Trophoblast cell (in vitro differentiated cells and primary cell): Measurements from ENCODE around the gene FOXA1. TPM values are rescaled to one million over a fixed set of nuclear protein-coding genes. Genes with fewer than 3 reads are reported as not detected.

Experiments
- DNase-seq, 2 donors: peaks; one replicate each; pipeline ENCODE4 v3.0.0-alpha.2; 2016
- H2AFZ ChIP-seq: 2 replicates; pipeline ENCODE4 v1.6.1; 2013; ENCODE audit warnings: low read length, moderate library complexity, mild to moderate bottlenecking; ENCODE audit not compliant: insufficient read depth, poor library complexity
- H2AK5ac ChIP-seq: 2 replicates; pipeline ENCODE4 v1.6.1; 2013; ENCODE audit warnings: mild to moderate bottlenecking, low read length
- H2BK120ac ChIP-seq: 2 replicates; pipeline ENCODE4 v1.6.1; 2013; ENCODE audit warnings: low read length, mild to moderate bottlenecking, moderate library complexity; ENCODE audit not compliant: insufficient read depth, poor library complexity
- H2BK12ac ChIP-seq: 2 replicates; pipeline ENCODE4 v1.6.1; 2013; ENCODE audit warnings: mild to moderate bottlenecking, low read length, moderate library complexity
- H2BK5ac ChIP-seq: 2 replicates; pipeline ENCODE4 v1.6.1; 2013; ENCODE audit warnings: low read length, low read depth, moderate library complexity, mild to moderate bottlenecking; ENCODE audit not compliant: poor library complexity
- H3K14ac ChIP-seq: 2 replicates; pipeline ENCODE4 v1.6.1; 2013; ENCODE audit warnings: mild to moderate bottlenecking, low read length
- H3K18ac ChIP-seq: 2 replicates; pipeline ENCODE4 v1.6.1; 2013; ENCODE audit warnings: mild to moderate bottlenecking, low read length
- H3K23ac ChIP-seq: 2 replicates; pipeline ENCODE4 v1.6.1; 2013; ENCODE audit warnings: low read length
- H3K27ac ChIP-seq: 2 replicates; pipeline ENCODE4 v1.5.1; 2013; ENCODE audit warnings: low read depth, mild to moderate bottlenecking, inconsistent platforms, low read length, moderate library complexity
- H3K27me3 ChIP-seq: 2 replicates; pipeline ENCODE4 v1.6.1; 2013; ENCODE audit warnings: inconsistent platforms, mild to moderate bottlenecking, low read length, moderate library complexity; ENCODE audit not compliant: insufficient read depth
- H3K36me3 ChIP-seq, 2 experiments: 1 replicate in 1 of 2; 2 replicates in 1 of 2; pipeline ENCODE4 v1.6.1; 2013; ENCODE audit warnings: low read length in 2 of 2, mild to moderate bottlenecking in 2 of 2, moderate library complexity in 1 of 2; ENCODE audit not compliant: insufficient read depth in 2 of 2, control insufficient read depth in 1 of 2
- H3K4ac ChIP-seq: 2 replicates; pipeline ENCODE4 v1.6.1; 2013; ENCODE audit warnings: low read depth, mild to moderate bottlenecking, low read length, moderate library complexity
- H3K4me1 ChIP-seq, 2 experiments: 1 replicate in 1 of 2; 2 replicates in 1 of 2; pipeline ENCODE4 v1.6.1; 2013; ENCODE audit warnings: low read length in 2 of 2, mild to moderate bottlenecking in 2 of 2, moderate library complexity in 1 of 2; ENCODE audit not compliant: insufficient read depth in 2 of 2, control insufficient read depth in 1 of 2
- H3K4me2 ChIP-seq: 2 replicates; pipeline ENCODE4 v1.6.1; 2013; ENCODE audit warnings: inconsistent platforms, mild to moderate bottlenecking, low read length, moderate library complexity
- H3K4me3 ChIP-seq: 2 replicates; pipeline ENCODE4 v1.5.1; 2013; ENCODE audit warnings: mild to moderate bottlenecking, low read depth, low read length, inconsistent platforms
- H3K79me1 ChIP-seq: one replicate; pipeline ENCODE4 v1.6.1; 2013; ENCODE audit warnings: low read length
- H3K79me2 ChIP-seq: 2 replicates; pipeline ENCODE4 v1.6.1; 2013; ENCODE audit warnings: low read length, mild to moderate bottlenecking; ENCODE audit not compliant: control insufficient read depth, insufficient read depth, poor library complexity
- H3K9ac ChIP-seq: 2 replicates; pipeline ENCODE4 v1.6.1; 2013; ENCODE audit warnings: mild to moderate bottlenecking, low read length
- H3K9me3 ChIP-seq: 2 replicates; pipeline ENCODE4 v1.6.1; 2013; ENCODE audit warnings: low read depth, mild to moderate bottlenecking, control low read depth, inconsistent platforms, low read length; ENCODE audit not compliant: insufficient read depth
- H4K12ac ChIP-seq: 2 replicates; pipeline ENCODE4 v1.6.1; 2013; ENCODE audit warnings: low read depth, mild to moderate bottlenecking, low read length, moderate library complexity
- H4K8ac ChIP-seq: 2 replicates; pipeline ENCODE4 v1.6.1; 2013; ENCODE audit warnings: low read depth, mild to moderate bottlenecking, low read length, moderate library complexity
- H4K91ac ChIP-seq: one replicate; pipeline ENCODE4 v1.6.1; 2013; ENCODE audit warnings: low read depth, mild to moderate bottlenecking, low read length, moderate library complexity
- WGBS: extraction: QIAGEN DNeasy Blood & Tissue Kit; methylation state at CpG from one replicate; pipeline ENCODE4 v1.1.7; 2013; ENCODE audit warnings: missing lambda C conversion rate; ENCODE audit not compliant: insufficient read length, insufficient coverage; ENCODE audit errors: extremely low coverage; 5-methylcytosine and 5-hydroxymethylcytosine counted together
- polyA plus RNA-seq: library from polyadenylated mRNA; stranded (reverse); fragments of 200-250 nt; gene quantifications from 2 replicates; pipeline ENCODE4 v1.2.3, GENCODE V29; 2013

FOXA1 gene
- polyA plus RNA-seq = 2.5 and 2.7 TPM in 2 replicates

- Histone ChIP-seq H4K8ac (no peak within 1 kb of the TSS), H3K79me2 (no peaks in the 10 kb centered on the region), H3K4ac (no peak within 1 kb of the TSS), H3K79me1 (no peaks in the 10 kb centered on the region), H2AFZ (peak within 1 kb of the TSS; percentile 5), H3K14ac (no peak within 1 kb of the TSS), H3K9me3 (peaks cover 13% of the 10 kb centered on the region), H4K12ac (no peak within 1 kb of the TSS), H3K27me3 (peaks cover 68% of the 10 kb centered on the region), H2BK12ac (no peak within 1 kb of the TSS), H2BK120ac (no peak within 1 kb of the TSS), H4K91ac (no peak within 1 kb of the TSS), H3K36me3 (no peaks in the 10 kb centered on the region), H3K23ac (no peak within 1 kb of the TSS), H2AK5ac (no peak within 1 kb of the TSS), H3K18ac (no peak within 1 kb of the TSS), H2BK5ac (no peak within 1 kb of the TSS), H3K4me3 (peak within 1 kb of the TSS; percentile 37), H3K9ac (no peak within 1 kb of the TSS), H3K27ac (no peak within 1 kb of the TSS), H3K4me1 (peaks cover 27 to 28% of the 10 kb centered on the region in 2 experiments), H3K4me2 (peak within 1 kb of the TSS; percentile 65)
- WGBS = no CpG with 5 or more reads among the region's 92 CpGs
- DNase-seq = peak in 1 of 2 donors; percentile 1
Observed at GRCh38 chr14:37594971-37595808, at the start of gene FOXA1, which contains the start of gene TTC6. TSS of gene FOXA1 (minus strand) at chr14:37595249. CDS start at chr14:37594972, 277 bp downstream. TSS of gene TTC6 (plus strand) at chr14:37595629. CDS start at chr14:37622065, 26,436 bp downstream.

GRCh38 chr14:37643701-37644100, 48.7 kb upstream of the FOXA1 start:
- no peak for DNase-seq
- Histone ChIP-seq H3K14ac (no peak overlapping the region), H3K4me2 (no peak overlapping the region), H3K9ac (no peak overlapping the region), H2BK12ac (no peak overlapping the region), H3K23ac (no peak overlapping the region), H2BK120ac (no peak overlapping the region), H3K36me3 (no peaks in the 10 kb centered on the region), H3K4me3 (no peak overlapping the region), H3K4ac (no peak overlapping the region), H3K18ac (no peak overlapping the region), H3K79me1 (no peaks in the 10 kb centered on the region), H3K4me1 (no peaks in the 10 kb centered on the region), H4K8ac (no peak overlapping the region), H2AFZ (no peak overlapping the region), H4K12ac (no peak overlapping the region), H3K27ac (no peak overlapping the region), H3K27me3 (no peaks in the 10 kb centered on the region), H4K91ac (no peak overlapping the region), H3K9me3 (no peaks in the 10 kb centered on the region), H3K79me2 (no peaks in the 10 kb centered on the region), H2AK5ac (no peak overlapping the region), H2BK5ac (no peak overlapping the region)
- WGBS = no CpG with 5 or more reads among the region's 4 CpGs

GRCh38 chr14:37642125-37642524, 47.1 kb upstream of the FOXA1 start:
- Histone ChIP-seq H3K27me3 (no peaks in the 10 kb centered on the region), H3K23ac (no peak overlapping the region), H3K4me3 (no peak overlapping the region), H3K14ac (no peak overlapping the region), H3K79me2 (no peaks in the 10 kb centered on the region), H4K12ac (no peak overlapping the region), H3K4me2 (no peak overlapping the region), H4K8ac (no peak overlapping the region), H2AK5ac (no peak overlapping the region), H2BK5ac (no peak overlapping the region), H3K9me3 (no peaks in the 10 kb centered on the region), H3K18ac (no peak overlapping the region), H3K79me1 (no peaks in the 10 kb centered on the region), H3K4ac (no peak overlapping the region), H3K36me3 (no peaks in the 10 kb centered on the region), H3K4me1 (no peaks in the 10 kb centered on the region), H2AFZ (no peak overlapping the region), H2BK120ac (no peak overlapping the region), H3K9ac (no peak overlapping the region), H2BK12ac (no peak overlapping the region), H4K91ac (no peak overlapping the region), H3K27ac (no peak overlapping the region)
- WGBS = no CpG with 5 or more reads among the region's 3 CpGs
- no peak for DNase-seq

- Histone ChIP-seq H4K8ac (no peak overlapping the region), H3K4ac (no peak overlapping the region), H2BK5ac (no peak overlapping the region), H3K79me2 (no peaks in the 10 kb centered on the region), H2AK5ac (no peak overlapping the region), H3K9me3 (no peaks in the 10 kb centered on the region), H3K18ac (no peak overlapping the region), H3K4me1 (no peaks in the 10 kb centered on the region), H3K9ac (no peak overlapping the region), H2AFZ (no peak overlapping the region), H3K4me3 (no peak overlapping the region), H3K14ac (no peak overlapping the region), H3K79me1 (no peaks in the 10 kb centered on the region), H3K4me2 (no peak overlapping the region), H2BK12ac (no peak overlapping the region), H3K23ac (no peak overlapping the region), H4K12ac (no peak overlapping the region), H3K36me3 (no peaks in the 10 kb centered on the region), H2BK120ac (no peak overlapping the region), H3K27ac (no peak overlapping the region), H3K27me3 (no peaks in the 10 kb centered on the region), H4K91ac (no peak overlapping the region)
- no CpG with 5 or more reads among the region's 1 CpG for WGBS
- DNase-seq = no peak
Observed at GRCh38 chr14:37641117-37641516, 46.1 kb upstream of the FOXA1 start.
